BLaER1 (cell line): ENCODE data around the gene EXOC3L4.

ENCODE experiments used
- H3K27ac ChIP-seq: shearing (Covaris generic); formaldehyde crosslinking; 2 replicates; pipeline ENCODE4 v1.8.1; 2022
- H3K27me3 ChIP-seq: shearing (Covaris generic); formaldehyde crosslinking; 2 replicates; pipeline ENCODE4 v1.8.1; 2022
- H3K36me3 ChIP-seq: shearing (Covaris generic); formaldehyde crosslinking; 2 replicates; pipeline ENCODE4 v1.8.1; 2022
- H3K4me1 ChIP-seq: shearing (Covaris generic); formaldehyde crosslinking; 2 replicates; pipeline ENCODE4 v1.8.1; 2022
- H3K4me2 ChIP-seq: shearing (Covaris generic); formaldehyde crosslinking; 2 replicates; pipeline ENCODE4 v1.8.1; 2022
- H3K4me3 ChIP-seq: shearing (Covaris generic); formaldehyde crosslinking; 2 replicates; pipeline ENCODE4 v1.8.1; 2022
- H3K9ac ChIP-seq: shearing (Covaris generic); formaldehyde crosslinking; 2 replicates; pipeline ENCODE4 v1.8.1; 2022
- H3K9me3 ChIP-seq: shearing (Covaris generic); formaldehyde crosslinking; 2 replicates; pipeline ENCODE4 v1.8.1; 2022
- H4K20me1 ChIP-seq: shearing (Covaris generic); formaldehyde crosslinking; 2 replicates; pipeline ENCODE4 v1.8.1; 2022
- Cebpa-rat ChIP-seq: shearing (Covaris generic); IDR thresholded peaks from 2 replicates; pipeline ENCODE4 v1.8.1; 2022

Gene EXOC3L4

DNA sequence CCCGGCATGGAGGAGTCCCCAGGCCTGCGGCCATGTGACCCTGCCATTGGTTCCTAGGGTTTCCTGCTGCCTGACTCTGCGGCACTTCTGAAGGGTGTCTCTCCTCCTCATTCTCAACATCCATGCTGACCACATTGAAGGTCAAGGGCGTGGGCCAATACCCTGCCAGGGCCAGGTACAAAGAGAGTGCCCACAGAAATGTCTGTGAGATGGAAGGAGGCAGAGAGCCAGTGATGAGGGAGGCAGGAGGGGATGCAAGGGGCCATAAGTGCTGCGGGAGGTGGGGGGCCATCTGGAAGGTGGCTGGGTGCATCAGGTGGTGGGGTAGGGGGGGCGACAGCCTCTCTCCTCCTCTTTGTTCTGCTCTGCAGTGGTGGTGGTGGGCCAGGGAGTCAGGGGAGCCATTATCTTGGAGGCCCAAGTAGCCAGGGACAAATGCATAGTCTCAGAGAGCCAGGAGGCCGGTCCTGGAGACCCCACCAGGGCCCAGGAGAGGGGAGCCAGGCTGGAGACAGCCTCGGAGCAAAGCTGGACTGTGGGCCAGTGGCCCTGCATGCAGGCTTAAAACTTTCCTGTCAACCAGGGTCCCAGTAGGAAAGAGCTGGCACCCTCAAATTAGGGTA lies 24.2 kb upstream of the EXOC3L4 start:
- Histone ChIP-seq H3K9ac (no peak overlapping the region), H3K27ac (no peak overlapping the region), H4K20me1 (no peaks in the 10 kb centered on the region), H3K4me1 (peaks cover 12% of the 10 kb centered on the region), H3K36me3 (no peaks in the 10 kb centered on the region), H3K9me3 (no peaks in the 10 kb centered on the region), H3K4me3 (no peak overlapping the region), H3K4me2 (no peak overlapping the region), H3K27me3 (no peaks in the 10 kb centered on the region)
- no peak for TF ChIP-seq Cebpa-rat

DNA sequence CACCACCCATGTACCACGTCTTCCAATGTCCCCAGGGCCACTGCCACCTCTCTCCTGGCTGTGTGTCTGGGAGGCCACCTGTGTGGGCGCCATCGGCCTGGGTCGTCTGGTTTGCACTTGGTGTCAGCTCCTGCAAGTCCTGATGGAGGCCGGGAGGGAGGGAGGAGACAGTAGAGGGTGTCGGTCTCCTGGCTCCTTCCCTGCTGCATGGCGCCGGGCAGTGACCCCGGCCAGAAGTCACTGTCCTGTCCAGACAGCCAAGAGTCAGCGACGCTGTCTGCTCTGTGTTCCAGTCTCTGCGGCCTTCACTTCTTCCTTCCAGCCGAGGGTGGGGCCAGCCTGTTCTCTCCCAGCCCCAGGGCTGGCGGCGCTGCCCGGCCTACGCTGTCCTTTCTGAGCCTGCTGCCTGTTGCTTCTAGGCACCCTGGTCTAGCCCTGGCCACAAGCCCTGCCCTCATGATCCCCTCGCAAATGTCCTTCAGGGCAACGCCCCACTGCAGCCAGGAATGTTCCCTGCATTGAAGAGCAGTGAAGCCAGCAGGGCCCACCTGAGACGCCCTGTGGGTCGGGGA lies 23.5 kb upstream of the EXOC3L4 start:
- no peak overlapping the region for H3K27ac ChIP-seq
- no peaks in the 10 kb centered on the region for H3K36me3 ChIP-seq
- no peak overlapping the region for H3K9ac ChIP-seq
- H3K4me3 ChIP-seq, result no peak overlapping the region
- no peaks in the 10 kb centered on the region for H3K27me3 ChIP-seq
- no peak for TF ChIP-seq Cebpa-rat
- H3K4me2 ChIP-seq, result no peak overlapping the region
- H3K9me3 ChIP-seq, result no peaks in the 10 kb centered on the region
- H4K20me1 ChIP-seq, result no peaks in the 10 kb centered on the region
- peaks cover 16% of the 10 kb centered on the region for H3K4me1 ChIP-seq

DNA sequence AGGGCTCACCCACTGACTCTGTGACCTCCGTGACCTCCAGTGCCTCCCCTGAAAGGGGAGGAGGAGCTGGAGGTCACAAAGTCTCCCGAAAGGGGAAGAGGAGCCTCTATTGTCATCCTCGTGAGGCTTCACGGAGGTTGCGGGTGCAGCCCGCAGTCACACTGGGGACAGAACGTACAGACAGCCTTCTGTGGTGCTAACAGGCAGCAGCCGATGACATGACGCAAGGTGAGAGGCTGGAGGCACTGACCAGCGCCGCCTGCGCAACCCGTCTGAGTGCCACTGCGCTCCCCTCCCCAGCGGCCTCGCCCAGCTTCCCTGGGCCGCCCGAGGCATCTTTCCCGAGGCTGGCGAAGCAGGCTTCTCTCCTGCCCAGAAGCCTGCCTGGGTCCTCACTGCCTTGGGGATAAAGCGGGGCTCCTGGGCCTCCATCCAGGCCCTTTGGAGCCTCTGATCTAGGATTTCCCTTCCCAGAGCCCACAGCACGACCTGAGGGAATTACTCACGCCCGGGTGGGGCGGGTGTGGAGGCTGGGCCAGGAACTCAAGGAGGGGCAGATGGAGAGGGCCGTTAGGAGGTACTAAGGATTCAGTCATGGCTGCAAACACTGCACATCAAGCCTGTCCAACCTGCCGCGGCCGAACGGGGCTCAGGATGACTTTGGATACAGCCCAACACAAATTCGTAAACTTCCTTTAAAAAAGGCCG lies 22.8 kb upstream of the EXOC3L4 start:
- Histone ChIP-seq H3K4me1 (peaks cover 20% of the 10 kb centered on the region), H3K4me2 (no peak overlapping the region), H3K9me3 (no peaks in the 10 kb centered on the region)

DNA sequence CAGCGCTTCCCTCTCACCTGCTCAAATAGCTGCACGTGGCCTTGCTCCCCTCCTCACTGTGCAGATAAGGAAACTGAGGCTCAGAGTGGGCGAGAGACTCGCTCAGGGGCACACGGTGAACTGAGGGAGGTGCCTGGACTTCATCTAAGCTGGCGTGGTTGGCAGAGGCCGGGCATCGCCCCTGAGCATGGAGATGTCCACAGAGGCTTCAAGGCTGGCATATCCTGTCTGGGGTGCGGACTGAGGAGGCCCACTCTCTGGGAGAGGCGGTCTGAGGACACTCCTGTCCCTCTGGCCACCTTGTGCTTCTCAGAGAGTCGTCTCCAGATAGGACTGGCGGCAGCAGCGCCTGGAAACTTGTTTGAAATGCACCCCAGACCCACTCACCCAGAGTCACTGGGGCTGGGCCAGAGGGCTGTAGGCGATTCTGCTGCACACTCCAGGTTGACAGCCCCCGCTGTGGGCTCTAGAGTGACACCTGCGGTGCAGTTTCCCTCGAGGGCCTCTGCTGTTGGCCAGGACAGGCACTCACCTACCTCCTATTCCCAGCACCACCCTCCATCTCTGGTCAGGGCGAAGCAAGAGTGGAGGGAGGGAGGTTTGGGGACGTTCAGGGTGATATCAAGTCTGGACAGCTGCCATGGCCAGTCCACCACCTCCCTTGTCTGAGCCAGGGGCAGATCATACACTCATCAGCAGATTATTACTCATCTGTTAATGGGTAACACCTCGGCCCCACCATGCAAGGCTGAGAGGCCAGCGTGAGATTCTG lies 21.7 kb upstream of the EXOC3L4 start:
- Histone ChIP-seq H3K27ac (no peak overlapping the region), H3K9me3 (no peaks in the 10 kb centered on the region), H3K36me3 (no peaks in the 10 kb centered on the region), H4K20me1 (no peaks in the 10 kb centered on the region), H3K9ac (no peak overlapping the region), H3K4me2 (no peak overlapping the region), H3K4me3 (no peak overlapping the region), H3K4me1 (peaks cover 20% of the 10 kb centered on the region), H3K27me3 (no peaks in the 10 kb centered on the region)
- TF ChIP-seq Cebpa-rat, result no peak

More for the DNA sequence above, 22.8 kb upstream of the EXOC3L4 start:
- Histone ChIP-seq H3K27me3 (no peaks in the 10 kb centered on the region), H3K4me3 (no peak overlapping the region), H4K20me1 (no peaks in the 10 kb centered on the region), H3K9ac (no peak overlapping the region), H3K36me3 (no peaks in the 10 kb centered on the region), H3K27ac (no peak overlapping the region)
- TF ChIP-seq Cebpa-rat, result no peak

DNA sequence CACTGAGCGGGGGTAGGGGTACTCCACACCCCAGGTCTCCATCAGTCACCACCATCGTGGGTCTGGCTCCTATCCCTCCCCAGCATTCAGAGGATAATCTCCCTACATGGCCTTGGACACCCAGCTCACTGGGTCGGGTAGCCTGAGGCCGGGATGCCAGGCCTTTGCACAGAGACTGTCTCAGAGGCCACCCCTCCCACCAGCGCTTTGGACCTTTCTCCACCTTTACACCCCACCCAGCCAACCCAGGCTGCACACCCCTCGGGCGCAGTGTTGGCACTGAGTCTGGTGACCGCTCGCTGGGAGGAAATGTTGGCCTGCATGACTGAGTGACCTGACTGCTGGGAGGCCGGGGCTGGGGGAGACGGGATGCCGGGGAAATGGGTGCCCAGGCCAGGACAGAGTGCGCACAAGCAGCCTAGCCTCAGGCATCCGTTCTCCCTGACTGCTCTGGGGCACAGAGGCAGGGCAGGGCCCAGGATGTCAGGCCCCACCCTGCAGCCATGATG lies 21.1 kb upstream of the EXOC3L4 start:
- Histone ChIP-seq H3K27me3 (no peaks in the 10 kb centered on the region), H3K9ac (0 out of 2 replicates have a peak overlapping the region, but pooled peaks have one; percentile 6), H3K36me3 (no peaks in the 10 kb centered on the region), H3K4me2 (peak overlapping the region; percentile 30; the same call in 1 of the 2 replicates), H3K9me3 (no peaks in the 10 kb centered on the region), H3K4me1 (peaks cover 23% of the 10 kb centered on the region), H3K4me3 (no peak overlapping the region), H3K27ac (no peak overlapping the region), H4K20me1 (no peaks in the 10 kb centered on the region)
- no peak for TF ChIP-seq Cebpa-rat

DNA sequence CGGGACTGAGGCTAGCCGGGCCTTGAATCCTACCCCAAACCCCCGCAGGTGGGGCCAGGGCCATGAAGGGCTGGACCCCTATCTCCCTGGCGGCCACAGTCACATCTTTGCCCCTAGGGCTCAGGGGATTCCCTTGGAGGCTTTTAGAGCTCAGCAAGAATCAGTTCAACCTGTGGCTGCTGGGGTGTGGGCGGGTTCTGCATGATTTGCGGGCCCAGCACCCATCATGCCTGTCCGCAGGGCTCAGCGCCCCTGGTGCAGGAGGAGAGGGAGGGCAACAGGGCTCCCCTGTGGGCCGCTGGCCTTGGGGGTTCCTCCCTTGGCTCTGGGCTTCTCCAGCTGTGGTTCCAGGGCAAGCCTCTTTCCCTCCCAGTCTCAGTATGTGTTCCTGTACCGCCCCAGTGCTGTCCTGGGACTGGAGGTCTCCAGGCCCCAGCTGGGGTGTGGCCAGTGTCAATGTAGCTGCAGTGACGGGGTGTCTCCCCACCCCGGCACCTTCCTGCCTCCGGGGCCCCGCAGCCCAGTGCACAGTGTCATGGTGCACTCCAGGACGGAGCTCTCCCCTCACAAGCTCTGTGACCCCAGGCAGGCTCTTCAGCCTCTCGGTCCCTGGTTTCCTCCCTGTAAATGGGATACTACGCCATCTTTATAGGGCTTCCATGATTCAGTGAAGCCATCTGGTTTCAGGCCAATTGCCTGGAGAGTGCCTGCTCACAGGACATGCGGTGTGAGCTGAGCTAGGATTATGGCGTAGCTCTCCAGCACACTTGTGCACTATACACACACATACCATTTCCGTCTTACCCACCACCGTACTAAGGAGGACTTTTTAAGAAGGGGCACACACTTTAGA lies 20.4 kb upstream of the EXOC3L4 start:
- Histone ChIP-seq H3K36me3 (no peaks in the 10 kb centered on the region), H3K27me3 (no peaks in the 10 kb centered on the region), H3K4me3 (no peak overlapping the region), H3K4me2 (peak overlapping the region; percentile 30; the same call in 1 of the 2 replicates), H3K27ac (no peak overlapping the region), H4K20me1 (no peaks in the 10 kb centered on the region), H3K9me3 (no peaks in the 10 kb centered on the region), H3K4me1 (peaks cover 29% of the 10 kb centered on the region), H3K9ac (0 out of 2 replicates have a peak overlapping the region, but pooled peaks have one; percentile 6)
- no peak for TF ChIP-seq Cebpa-rat

DNA sequence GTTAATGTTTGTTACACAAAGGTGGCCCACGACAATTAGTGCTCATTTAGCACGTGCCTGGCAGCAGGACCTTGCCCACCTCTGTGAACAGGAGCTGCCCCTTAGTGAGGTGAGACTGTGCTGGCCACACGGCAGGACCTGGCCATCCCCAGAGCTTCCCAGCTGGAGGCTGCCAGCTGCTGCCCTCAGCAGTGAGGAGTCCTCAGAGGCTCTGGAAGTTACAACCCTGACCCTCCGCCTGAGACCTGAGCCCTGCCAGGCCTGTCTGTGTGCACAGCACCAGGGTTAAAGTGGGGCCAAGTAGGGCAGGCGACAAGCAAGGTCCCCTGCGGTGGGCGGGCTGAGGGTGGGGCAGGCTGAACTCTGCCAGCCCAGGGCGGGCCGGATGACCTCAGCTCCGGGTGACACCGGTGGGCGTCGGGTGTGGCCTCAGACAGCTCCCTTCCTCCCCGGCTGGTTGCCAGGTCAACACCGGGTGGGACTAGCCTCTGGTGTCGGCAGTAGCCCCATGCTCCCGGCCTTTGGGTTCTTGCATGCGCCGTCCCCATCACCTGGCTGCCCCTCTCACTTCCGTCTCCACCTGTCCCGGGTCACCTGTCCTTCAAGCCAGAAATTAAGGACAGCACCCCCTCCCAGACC lies 19.7 kb upstream of the EXOC3L4 start:
- no peaks in the 10 kb centered on the region for H3K27me3 ChIP-seq
- H3K4me1 ChIP-seq, result peaks cover 31% of the 10 kb centered on the region
- no peaks in the 10 kb centered on the region for H3K36me3 ChIP-seq
- peak overlapping the region; percentile 63 for H3K4me3 ChIP-seq
- H3K9ac ChIP-seq, result no peak overlapping the region; the same call in 1 of the 2 replicates
- H3K27ac ChIP-seq, result no peak overlapping the region
- H3K9me3 ChIP-seq, result no peaks in the 10 kb centered on the region
- TF ChIP-seq Cebpa-rat, result no peak
- peak overlapping the region; percentile 82 for H3K4me2 ChIP-seq
- no peaks in the 10 kb centered on the region for H4K20me1 ChIP-seq

DNA sequence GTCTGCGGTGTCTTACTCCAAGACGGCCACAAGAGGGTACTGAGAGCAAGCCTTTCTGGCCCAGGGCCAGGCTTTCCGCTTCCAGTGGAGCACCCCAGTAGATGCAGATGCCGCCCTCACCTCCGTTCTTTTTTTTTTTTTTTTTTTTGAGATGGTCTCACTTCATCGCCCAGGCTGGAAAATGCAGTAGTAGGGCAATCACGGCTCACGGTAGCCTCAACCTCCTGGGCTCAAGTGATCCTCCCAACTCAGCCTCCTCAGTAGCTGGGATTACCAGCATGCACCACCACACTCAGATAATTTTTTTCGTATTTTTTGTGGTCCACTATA lies 16.1 kb upstream of the EXOC3L4 start:
- Histone ChIP-seq H4K20me1 (no peaks in the 10 kb centered on the region), H3K9ac (no peak overlapping the region), H3K36me3 (no peaks in the 10 kb centered on the region), H3K4me3 (no peak overlapping the region), H3K27ac (no peak overlapping the region), H3K27me3 (no peaks in the 10 kb centered on the region), H3K9me3 (no peaks in the 10 kb centered on the region), H3K4me2 (no peak overlapping the region), H3K4me1 (peaks cover 31% of the 10 kb centered on the region)
- TF ChIP-seq Cebpa-rat, result no peak
